HG02938 (cell line): ENCODE results near the gene WDR45B.
"Not testable (repeated sequence)": the region's sequence is repeated elsewhere in the genome, so short reads cannot be mapped to it uniquely, and the experiment has no call there.

Experiments
- ATAC-seq: cut with Tn5 transposase; IDR thresholded peaks from one replicate; pipeline ENCODE4 v1.9.1; 2021; ENCODE audit warnings: mild to moderate bottlenecking, moderate library complexity; ENCODE audit not compliant: unreplicated experiment

Gene WDR45B

DNA sequence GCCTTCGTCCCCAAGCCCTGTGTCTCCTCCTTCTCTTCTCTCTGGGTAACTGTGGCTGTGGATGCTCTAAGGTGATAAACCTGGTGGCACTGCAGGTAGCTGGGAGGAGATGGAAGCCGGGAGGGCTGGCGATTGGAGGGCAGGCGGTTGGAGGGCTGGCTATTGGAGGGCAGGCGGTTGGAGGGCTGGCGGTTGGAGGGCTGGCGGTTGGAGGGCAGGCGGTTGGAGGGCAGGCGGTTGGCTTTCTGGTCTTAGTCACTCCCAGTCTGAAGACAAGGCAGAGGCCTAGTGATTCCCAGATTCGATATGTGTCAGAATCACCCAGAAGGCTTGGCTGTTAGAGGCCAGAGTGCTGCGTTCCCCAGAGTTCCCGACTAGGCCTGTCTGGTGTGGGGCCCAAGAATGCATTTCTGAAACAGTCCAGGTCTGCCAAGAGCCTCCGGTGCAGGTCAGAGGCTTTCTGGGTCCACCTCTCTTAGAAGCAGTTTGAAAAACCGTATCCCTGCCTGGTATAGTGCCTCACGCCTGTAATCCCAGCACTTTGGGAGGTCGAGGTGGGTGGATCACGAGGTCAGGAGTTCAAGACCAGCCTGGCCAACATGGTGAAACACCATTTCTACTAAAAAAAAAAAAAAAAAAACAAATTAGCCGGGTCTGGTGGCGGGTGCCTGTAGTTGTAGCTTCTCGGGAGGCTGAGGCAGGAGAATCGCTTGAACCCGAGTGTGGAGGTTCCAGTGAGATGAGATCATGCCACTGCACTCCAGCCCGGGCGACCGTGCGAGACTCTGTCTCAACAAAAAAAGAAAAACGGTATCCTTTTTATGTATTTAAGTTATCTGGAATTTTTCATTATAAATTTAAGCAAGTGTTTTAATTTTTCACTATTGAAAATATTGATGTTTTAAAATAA, 59.7 kb downstream of the WDR45B start:
- no peak for ATAC-seq

GRCh38 chr17:82587234-82588086, 60.8 kb downstream of the WDR45B start:
- ATAC-seq: no peak

DNA sequence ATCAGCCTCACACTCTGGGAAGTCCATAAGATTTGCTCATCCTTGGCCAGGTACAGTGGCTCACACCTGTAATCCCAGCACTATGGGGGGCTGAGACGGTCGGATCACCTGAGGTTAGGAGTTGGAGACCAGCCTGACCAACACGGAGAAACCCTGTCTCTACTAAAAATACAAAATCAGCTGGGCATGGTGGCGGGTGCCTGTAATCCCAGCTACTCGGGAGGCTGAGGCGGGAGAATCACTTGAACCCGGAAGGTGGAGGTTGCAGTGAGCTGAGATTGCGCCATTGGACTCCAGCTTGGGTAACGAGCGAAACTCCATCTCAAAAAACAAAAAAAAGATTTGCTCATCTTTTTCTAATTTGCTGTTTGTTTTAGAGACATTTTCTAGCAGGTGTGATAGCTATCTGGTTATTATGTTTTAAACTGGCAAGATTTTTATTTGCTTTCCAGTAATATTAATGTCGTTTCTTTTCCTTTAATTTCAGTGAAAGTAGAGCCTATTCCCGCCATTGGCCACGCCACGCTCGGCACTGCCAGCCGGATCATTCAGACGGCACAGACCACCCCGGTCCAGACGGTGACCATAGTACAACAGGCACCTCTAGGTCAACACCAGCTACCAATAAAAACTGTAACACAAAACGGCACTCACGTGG, 61.5 kb downstream of the WDR45B start:
- ATAC-seq: no peak

GRCh38 chr17:82585935-82586575, 62.2 kb downstream of the WDR45B start:
- not testable (repeated sequence) for ATAC-seq

- ATAC-seq: no peak
Observed at GRCh38 chr17:82583720-82584234, 64.5 kb downstream of the WDR45B start.

DNA sequence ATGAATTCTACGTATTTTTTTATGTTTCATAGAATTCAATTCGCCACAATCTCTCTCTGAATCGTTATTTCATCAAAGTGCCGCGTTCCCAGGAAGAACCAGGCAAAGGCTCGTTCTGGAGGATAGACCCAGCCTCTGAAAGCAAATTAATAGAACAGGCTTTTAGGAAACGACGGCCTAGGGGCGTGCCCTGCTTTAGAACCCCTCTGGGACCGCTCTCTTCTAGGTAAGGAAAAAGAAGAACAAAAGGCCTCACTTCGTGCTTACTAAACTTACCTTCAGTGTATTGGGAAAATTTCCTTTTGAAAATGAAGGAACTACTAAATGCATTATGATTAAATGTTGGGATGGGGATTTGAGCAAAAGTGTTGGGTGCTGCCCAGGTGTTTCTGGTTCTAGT, 65.5 kb downstream of the WDR45B start:
- ATAC-seq: no peak

GRCh38 chr17:82582213-82582612, 66.0 kb downstream of the WDR45B start:
- ATAC-seq: no peak

DNA sequence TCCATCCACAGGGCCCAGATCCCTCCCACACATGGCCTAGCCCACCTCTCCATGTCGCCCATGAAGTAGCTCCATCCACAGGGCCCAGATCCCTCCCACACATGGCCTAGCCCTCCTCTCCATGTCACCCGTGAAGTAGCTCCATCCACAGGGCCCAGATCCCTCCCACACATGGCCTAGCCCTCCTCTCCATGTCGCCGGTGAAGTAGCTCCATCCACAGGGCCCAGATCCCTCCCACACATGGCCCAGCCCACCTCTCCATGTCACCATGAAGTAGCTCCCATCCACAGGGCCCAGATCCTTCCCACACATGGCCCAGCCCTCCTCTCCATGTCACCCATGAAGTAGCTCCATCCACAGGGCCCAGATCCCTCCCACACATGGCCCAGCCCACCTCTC, 68.3 kb downstream of the WDR45B start:
- ATAC-seq: not testable (repeated sequence)

DNA sequence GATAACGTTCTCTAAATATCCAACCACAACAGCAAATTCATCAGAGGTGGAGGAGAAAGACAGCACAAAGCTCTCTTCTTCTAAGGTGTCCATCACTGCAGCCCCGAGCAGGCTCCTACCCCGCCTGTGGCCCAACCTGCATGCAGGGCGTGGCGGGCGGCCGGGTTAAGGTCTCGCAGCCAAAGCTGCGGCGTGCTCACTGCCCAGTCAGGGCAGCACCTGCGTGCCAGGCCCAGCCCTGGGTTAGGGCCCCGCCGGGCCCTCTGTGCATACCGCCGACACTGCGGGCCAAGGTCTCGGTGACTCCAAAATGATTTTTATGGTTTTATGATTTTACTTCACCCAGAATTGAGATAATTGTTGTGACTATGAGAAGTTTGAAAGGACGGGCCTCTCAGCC, 70.9 kb downstream of the WDR45B start:
- no peak for ATAC-seq

GRCh38 chr17:82575581-82576221, 72.5 kb downstream of the WDR45B start:
- not testable (repeated sequence) for ATAC-seq

GRCh38 chr17:82574041-82574440, 74.2 kb downstream of the WDR45B start:
- ATAC-seq: no peak

DNA sequence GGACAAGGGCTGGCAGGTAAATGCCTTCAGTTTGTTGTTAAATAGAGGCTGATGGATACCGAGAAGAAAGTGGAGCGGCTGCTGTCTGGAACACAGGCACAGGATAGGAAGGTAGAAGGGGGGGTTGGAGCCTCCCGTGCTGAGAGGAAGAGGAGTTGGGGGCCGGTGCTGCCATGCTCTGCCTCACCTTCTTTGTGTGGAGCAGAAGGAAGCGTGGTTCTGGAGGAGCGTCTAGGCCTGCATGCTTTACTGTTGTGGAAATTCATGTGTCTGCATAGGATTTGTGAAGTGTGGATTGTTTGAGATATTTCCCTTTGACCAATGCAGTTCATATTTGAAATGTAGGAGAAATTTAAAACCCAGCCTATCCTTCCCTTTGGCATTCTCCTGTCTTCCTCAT, 76.4 kb downstream of the WDR45B start:
- ATAC-seq: no peak

GRCh38 chr17:82570277-82570676, 78.0 kb downstream of the WDR45B start:
- no peak for ATAC-seq

DNA sequence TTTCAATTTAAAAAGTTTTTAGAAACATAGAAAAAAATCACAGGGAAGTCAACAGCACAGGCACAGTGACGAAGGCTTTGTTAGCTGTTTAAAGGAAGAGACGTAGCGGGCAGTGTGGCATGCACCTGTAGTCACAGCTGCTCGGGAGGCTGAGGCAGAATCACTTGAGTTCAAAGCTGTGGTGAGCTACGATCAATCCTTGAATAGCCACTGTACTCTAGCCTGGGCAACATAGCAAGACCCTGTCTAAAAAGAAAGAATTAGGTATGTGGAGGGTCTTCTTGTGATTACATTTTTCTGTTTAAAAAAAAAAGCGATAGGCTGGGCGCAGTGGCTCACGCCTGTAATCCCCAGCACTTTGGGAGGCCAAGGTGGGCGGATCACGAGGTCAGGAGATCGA, 78.6 kb downstream of the WDR45B start:
- no peak for ATAC-seq

DNA sequence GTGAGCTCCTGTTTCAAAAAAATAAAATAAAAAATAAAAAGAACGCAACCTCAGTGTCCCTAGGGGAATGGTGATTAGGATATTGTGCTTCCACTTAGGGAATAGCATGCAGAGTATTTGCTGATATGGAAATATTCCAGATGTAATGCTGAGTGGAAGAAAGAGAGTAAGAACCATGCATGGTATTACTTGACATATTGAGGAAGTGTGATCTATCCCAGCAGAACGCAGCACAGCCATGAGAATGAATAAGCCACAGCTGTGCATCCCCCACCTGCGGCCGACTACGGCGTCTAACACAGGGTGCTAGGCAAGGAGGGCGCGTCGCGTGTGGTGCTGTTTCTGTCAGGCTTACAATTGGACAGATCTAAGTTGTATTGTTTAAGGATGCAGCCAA, 79.2 kb downstream of the WDR45B start:
- ATAC-seq: no peak

- no peak for ATAC-seq
Observed at GRCh38 chr17:82567286-82567685, 81.0 kb downstream of the WDR45B start.

DNA sequence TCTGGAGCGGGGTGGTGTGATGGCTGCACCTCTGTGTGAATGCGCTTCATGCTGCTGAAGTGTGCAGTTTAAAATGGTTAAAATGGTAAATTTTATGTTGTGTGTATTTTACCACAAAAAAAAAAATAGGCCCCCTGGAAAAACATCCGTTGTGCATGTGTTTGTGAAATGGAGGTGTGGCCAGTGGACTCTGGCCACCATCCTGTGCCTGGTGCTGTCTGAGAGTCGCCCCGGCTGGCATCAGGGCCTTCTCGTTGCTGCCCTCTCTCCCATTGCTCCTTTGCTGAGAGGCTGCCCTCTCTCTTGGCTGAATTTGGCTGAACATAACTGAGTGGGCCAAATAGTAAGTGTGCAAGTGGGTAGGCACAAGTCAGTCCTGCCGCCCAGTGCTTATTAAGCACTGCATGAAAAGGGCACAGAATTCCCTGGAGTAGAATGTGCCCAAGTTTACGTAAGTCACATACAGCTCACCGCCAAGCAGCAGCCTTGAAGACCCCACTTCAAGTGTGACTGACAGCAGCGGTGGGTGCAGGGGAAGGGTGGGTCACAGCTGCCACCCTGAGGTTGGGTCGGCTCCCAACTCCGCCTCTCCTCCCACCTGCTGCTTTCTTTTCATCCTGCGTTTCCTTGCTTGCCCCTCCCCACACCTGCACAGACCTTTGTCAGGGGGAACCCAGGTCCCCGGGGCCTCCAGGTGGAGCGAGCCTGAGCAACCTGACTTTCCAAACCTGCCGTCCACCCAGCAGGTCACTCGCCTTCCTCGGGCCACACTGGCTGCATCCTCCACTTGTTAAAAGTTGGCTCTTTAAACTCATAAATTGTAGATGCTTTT, 81.9 kb downstream of the WDR45B start:
- no peak for ATAC-seq

GRCh38 chr17:82565551-82565950, 82.7 kb downstream of the WDR45B start:
- ATAC-seq: no peak
